IMR-90 (cell line): Measurements from ENCODE around the gene NRG4. TPM values are rescaled to one million over a fixed set of nuclear protein-coding genes. Genes with fewer than 3 reads are reported as not detected.

Source experiments
- ATAC-seq: fragments of 200-7000 bp; cut with Tn5 transposase; 2 replicates; pipeline ENCODE4 v1.9.1; 2020; ENCODE audit warnings: low read depth, mild to moderate bottlenecking, moderate library complexity
- BruUV-seq: library from RNA; stranded (reverse); fragments of 400-500 nt; replicated peaks from 2 replicates; lab custom pipeline; 2021; lab: Mats Ljungman, UMichigan
- CTCF ChIA-PET: fragments of 300-600 bp; formaldehyde crosslinking; extraction: SDS; loops from one replicate; lab custom pipeline; 2021; ENCODE audit warnings: antibody characterized with exemption; lab: Yijun Ruan, JAX
- POLR2A ChIA-PET: fragments of 300-600 bp; sonication (Branson Sonifier 250); formaldehyde crosslinking; loops from one replicate; lab custom pipeline; 2022; ENCODE audit warnings: antibody characterized with exemption; ENCODE audit not compliant: unreplicated experiment; lab: Charles Lee
- DNase-seq: peaks from one replicate; pipeline ENCODE4 v3.0.0; 2013
- H2AFZ ChIP-seq: replicated peaks from 2 replicates; pipeline ENCODE3; 2013; ENCODE audit warnings: low read length, mild to moderate bottlenecking; ENCODE audit not compliant: poor library complexity
- H2AK5ac ChIP-seq: 2 replicates; pipeline ENCODE4 v1.6.1; 2013; ENCODE audit warnings: low read depth, low read length, inconsistent platforms
- H2AK9ac ChIP-seq: replicated peaks from 2 replicates; pipeline ENCODE3; 2013; ENCODE audit warnings: mild to moderate bottlenecking, low read depth, low read length, moderate library complexity; ENCODE audit not compliant: poor library complexity
- H2BK120ac ChIP-seq: 2 replicates; pipeline ENCODE4 v1.6.1; 2013; ENCODE audit warnings: low read depth, low read length, inconsistent platforms
- H2BK15ac ChIP-seq: 3 replicates; pipeline ENCODE4 v1.6.1; 2013; ENCODE audit warnings: low read depth, low read length, inconsistent platforms
- H2BK20ac ChIP-seq: 2 replicates; pipeline ENCODE4 v1.6.1; 2013; ENCODE audit warnings: low read depth, mild to moderate bottlenecking, inconsistent platforms, low read length, moderate library complexity
- H2BK5ac ChIP-seq: 2 replicates; pipeline ENCODE4 v1.6.1; 2013; ENCODE audit warnings: mild to moderate bottlenecking, low read depth, low read length, inconsistent platforms; ENCODE audit not compliant: poor library complexity, severe bottlenecking
- H3K14ac ChIP-seq: replicated peaks from 2 replicates; pipeline ENCODE4 v1.6.1; 2013; ENCODE audit warnings: low read depth, low read length, inconsistent platforms
- H3K18ac ChIP-seq: 2 replicates; pipeline ENCODE4 v1.6.1; 2013; ENCODE audit warnings: low read depth, low read length, control low read depth
- H3K23ac ChIP-seq: 2 replicates; pipeline ENCODE4 v1.6.1; 2013; ENCODE audit warnings: low read depth, low read length, inconsistent platforms
- H3K27ac ChIP-seq: 2 replicates; pipeline ENCODE4 v1.5.1; 2013; ENCODE audit warnings: mild to moderate bottlenecking, control low read depth, low read length; ENCODE audit not compliant: insufficient read depth
- H3K27me3 ChIP-seq: 2 replicates; pipeline ENCODE4 v1.6.1; 2013; ENCODE audit warnings: low read length; ENCODE audit not compliant: control insufficient read depth, insufficient read depth
- H3K36me3 ChIP-seq: 2 replicates; pipeline ENCODE4 v1.6.1; 2013; ENCODE audit warnings: low read length, mixed read lengths; ENCODE audit not compliant: control insufficient read depth, insufficient read depth
- H3K4ac ChIP-seq: 2 replicates; pipeline ENCODE4 v1.6.1; 2013; ENCODE audit warnings: low read depth, low read length, inconsistent platforms
- H3K4me1 ChIP-seq: 2 replicates; pipeline ENCODE4 v1.6.1; 2013; ENCODE audit warnings: low read length, mixed read lengths; ENCODE audit not compliant: control insufficient read depth, insufficient read depth
- H3K4me2 ChIP-seq: 2 replicates; pipeline ENCODE4 v1.6.1; 2013; ENCODE audit warnings: low read depth, mild to moderate bottlenecking, control low read depth, low read length, moderate library complexity
- H3K4me3 ChIP-seq: 2 replicates; pipeline ENCODE4 v1.5.1; 2013; ENCODE audit warnings: low read depth, mild to moderate bottlenecking, control low read depth, low read length, moderate library complexity; ENCODE audit not compliant: insufficient read depth
- H3K56ac ChIP-seq: 2 replicates; pipeline ENCODE4 v1.6.1; 2013; ENCODE audit warnings: low read length, inconsistent platforms; ENCODE audit not compliant: insufficient read depth; ENCODE audit errors: extremely low read depth
- H3K79me1 ChIP-seq, 2 experiments: 2 replicates each; pipeline ENCODE4 v1.6.1; 2013; ENCODE audit warnings: low read length in 2 of 2, inconsistent platforms in 1 of 2, low read depth in 1 of 2
- H3K9ac ChIP-seq: 2 replicates; pipeline ENCODE4 v1.6.1; 2013; ENCODE audit warnings: low read depth, low read length, control low read depth
- H3K9me1 ChIP-seq: 2 replicates; pipeline ENCODE4 v1.6.1; 2013; ENCODE audit warnings: low read length, inconsistent platforms; ENCODE audit not compliant: insufficient read depth
- H3K9me3 ChIP-seq: 2 replicates; pipeline ENCODE4 v1.6.1; 2013; ENCODE audit warnings: low read length; ENCODE audit not compliant: control insufficient read depth, insufficient read depth
- H4K20me1 ChIP-seq: 2 replicates; pipeline ENCODE4 v1.6.1; 2013; ENCODE audit warnings: low read length, inconsistent platforms; ENCODE audit not compliant: insufficient read depth
- H4K5ac ChIP-seq: 2 replicates; pipeline ENCODE4 v1.6.1; 2013; ENCODE audit warnings: mild to moderate bottlenecking, low read depth, low read length, control low read depth
- H4K8ac ChIP-seq, 2 experiments: 2 replicates each; pipeline ENCODE4 v1.6.1; 2013; ENCODE audit warnings: low read depth in 2 of 2, low read length in 2 of 2, control low read depth in 1 of 2, inconsistent platforms in 1 of 2
- H4K91ac ChIP-seq: 2 replicates; pipeline ENCODE4 v1.6.1; 2013; ENCODE audit warnings: low read depth, low read length, inconsistent platforms; ENCODE audit not compliant: insufficient read depth
- BHLHE40 ChIP-seq: fragments of 150-350 bp; IDR thresholded peaks from 2 replicates; pipeline ENCODE4 v1.6.1; 2016; ENCODE audit warnings: mild to moderate bottlenecking, low read depth, low read length
- CEBPB ChIP-seq: IDR thresholded peaks from 2 replicates; pipeline ENCODE4 v1.6.1; 2012; ENCODE audit warnings: low read depth, low read length, improper control_type of control experiment
- MAZ ChIP-seq: IDR thresholded peaks from 2 replicates; pipeline ENCODE4 v1.6.1; 2012; ENCODE audit warnings: low read depth, mild to moderate bottlenecking, low read length, improper control_type of control experiment, moderate library complexity, borderline replicate concordance
- MXI1 ChIP-seq: IDR thresholded peaks from 2 replicates; pipeline ENCODE4 v1.6.1; 2012; ENCODE audit warnings: low read depth, mild to moderate bottlenecking, low read length, moderate library complexity, borderline replicate concordance
- NFE2L2 ChIP-seq: fragments of 150-350 bp; IDR thresholded peaks from 2 replicates; pipeline ENCODE4 v1.6.1; 2016; ENCODE audit warnings: low read depth, mild to moderate bottlenecking, low read length
- RAD21 ChIP-seq: IDR thresholded peaks from 2 replicates; pipeline ENCODE4 v1.6.1; 2012; ENCODE audit warnings: low read length, improper control_type of control experiment
- SMC3 ChIP-seq: fragments of 150-350 bp; IDR thresholded peaks from 2 replicates; pipeline ENCODE4 v1.6.1; 2016; ENCODE audit warnings: low read depth, mild to moderate bottlenecking, antibody characterized with exemption, low read length, moderate library complexity
- WGBS, 2 experiments: methylation state at CpG; one replicate each; pipeline versions ENCODE4 v1.1.5 to v1.1.7; 2013; ENCODE audit warnings: missing lambda C conversion rate in 2 of 2; ENCODE audit not compliant: insufficient read length in 1 of 2; ENCODE audit errors: extremely low coverage in 2 of 2; 5-methylcytosine and 5-hydroxymethylcytosine counted together
- dilution Hi-C: fragments of 300-500 bp; cut with HindIII; formaldehyde crosslinking; loops from one replicate; pipeline ENCODE4 v1.14.3; 2018; ENCODE audit warnings: low sequenced_read_pairs; ENCODE audit not compliant: unreplicated experiment
- in situ Hi-C: fragments of 300-500 bp; cut with MboI; formaldehyde crosslinking; loops from 3 replicates; pipeline ENCODE4 v1.14.3; 2019; ENCODE audit warnings: low sequenced_read_pairs, inconsistent platforms, mixed read lengths
- intact Hi-C: fragments of 100-400 bp; cut with micrococcal nuclease; formaldehyde crosslinking; loops from 2 replicates; pipeline ENCODE4 v1.10.0; 2022
- polyA plus RNA-seq, 3 experiments: library from polyadenylated mRNA; depleted of rRNA; stranded (reverse); fragments of >200 nt; gene quantifications; 2 replicates each; pipeline ENCODE4 v1.2.3, GENCODE V29; 2012; ENCODE audit warnings: low replicate concordance in 1 of 3
- total RNA-seq: library from RNA; depleted of rRNA; stranded (reverse); fragments of >200 nt; gene quantifications from 2 replicates; pipeline ENCODE4 v1.2.3, GENCODE V29; 2012
- TF ChIP-seq, protein P1 (sequence below): conservative IDR thresholded peaks from 2 replicates; pipeline ENCODE4 v1.5.1; 2012; ENCODE audit warnings: mild to moderate bottlenecking, low read depth, low read length, improper control_type of control experiment

Gene NRG4
- total and polyA plus RNA-seq, 2 of the 4 experiments (the other 2 are of a cell fraction) = not detected

- no peaks in the 10 kb centered on the region for H3K36me3 ChIP-seq
- no peak overlapping the region for H3K27ac ChIP-seq
- H3K23ac ChIP-seq = no peak overlapping the region
- DNase-seq (no peak), ATAC-seq (no peak)
- dilution Hi-C loops = no loop called here
- no peaks in the 10 kb centered on the region for H4K20me1 ChIP-seq
- H3K4ac ChIP-seq = no peak overlapping the region
- TF ChIP-seq CEBPB (no peak), NFE2L2 (no peak), BHLHE40 (no peak), SMC3 (no peak), MXI1 (no peak), RAD21 (no peak), MAZ (no peak)
- TF ChIP-seq, protein P1, sequence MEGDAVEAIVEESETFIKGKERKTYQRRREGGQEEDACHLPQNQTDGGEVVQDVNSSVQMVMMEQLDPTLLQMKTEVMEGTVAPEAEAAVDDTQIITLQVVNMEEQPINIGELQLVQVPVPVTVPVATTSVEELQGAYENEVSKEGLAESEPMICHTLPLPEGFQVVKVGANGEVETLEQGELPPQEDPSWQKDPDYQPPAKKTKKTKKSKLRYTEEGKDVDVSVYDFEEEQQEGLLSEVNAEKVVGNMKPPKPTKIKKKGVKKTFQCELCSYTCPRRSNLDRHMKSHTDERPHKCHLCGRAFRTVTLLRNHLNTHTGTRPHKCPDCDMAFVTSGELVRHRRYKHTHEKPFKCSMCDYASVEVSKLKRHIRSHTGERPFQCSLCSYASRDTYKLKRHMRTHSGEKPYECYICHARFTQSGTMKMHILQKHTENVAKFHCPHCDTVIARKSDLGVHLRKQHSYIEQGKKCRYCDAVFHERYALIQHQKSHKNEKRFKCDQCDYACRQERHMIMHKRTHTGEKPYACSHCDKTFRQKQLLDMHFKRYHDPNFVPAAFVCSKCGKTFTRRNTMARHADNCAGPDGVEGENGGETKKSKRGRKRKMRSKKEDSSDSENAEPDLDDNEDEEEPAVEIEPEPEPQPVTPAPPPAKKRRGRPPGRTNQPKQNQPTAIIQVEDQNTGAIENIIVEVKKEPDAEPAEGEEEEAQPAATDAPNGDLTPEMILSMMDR = no peak
- no peak overlapping the region for H3K9ac ChIP-seq
- no peak overlapping the region for H2AK9ac ChIP-seq
- no peak overlapping the region for H4K5ac ChIP-seq
- H3K18ac ChIP-seq = no peak overlapping the region
- H3K14ac ChIP-seq = no peak overlapping the region
- no peak overlapping the region for H2BK120ac ChIP-seq
- intact Hi-C loops = no loop called here
- H3K4me2 ChIP-seq = no peak overlapping the region
- in situ Hi-C loops = no loop called here
- no peaks in the 10 kb centered on the region for H3K9me1 ChIP-seq
- H3K4me1 ChIP-seq = no peaks in the 10 kb centered on the region
- no peak overlapping the region for H2AK5ac ChIP-seq
- WGBS, 2 experiments = no CpG with 5 or more reads among the region's 2 CpGs
- H3K27me3 ChIP-seq = peaks cover 10% of the 10 kb centered on the region
- CTCF ChIA-PET = no interaction called here
- no peak overlapping the region for H2BK15ac ChIP-seq
- no peak overlapping the region for H2BK5ac ChIP-seq
- H3K4me3 ChIP-seq = no peak overlapping the region
- no peak overlapping the region for H2BK20ac ChIP-seq
- no peak overlapping the region for H4K8ac ChIP-seq
- peaks cover 2% of the 10 kb centered on the region; the same call in 1 of the 2 replicates for H3K9me3 ChIP-seq
- POLR2A ChIA-PET = no interaction called here
- no peak overlapping the region for H2AFZ ChIP-seq
- BruUV-seq = no TSS peak
- no peak overlapping the region for H3K56ac ChIP-seq
- no peaks in the 10 kb centered on the region for H3K79me1 ChIP-seq
- no peak overlapping the region for H4K91ac ChIP-seq
Measured at GRCh38 chr15:75981149-75981815, 30.9 kb downstream of the NRG4 start.
